GM12878 (cell line): Measurements from ENCODE around the gene ZNF546. TPM values are rescaled to one million over a fixed set of nuclear protein-coding genes. Genes with fewer than 3 reads are reported as not detected.

Source experiments
- CBFB ChIP-seq: IDR thresholded peaks from 2 replicates; pipeline ENCODE4 v1.6.1; 2016; ENCODE audit warnings: antibody characterized with exemption, low read depth
- CREB1 ChIP-seq: IDR thresholded peaks from 2 replicates; pipeline ENCODE4 v1.6.1; 2012; ENCODE audit warnings: low read depth, mild to moderate bottlenecking, inconsistent platforms
- EED ChIP-seq: sonication (generic); IDR thresholded peaks from 2 replicates; pipeline ENCODE4 v1.6.1; 2016; ENCODE audit warnings: antibody characterized with exemption, low read depth
- FOXM1 ChIP-seq: IDR thresholded peaks from 2 replicates; pipeline ENCODE4 v1.6.1; 2012; ENCODE audit warnings: low read depth, mild to moderate bottlenecking, inconsistent platforms, low read length, moderate library complexity
- KDM1A ChIP-seq: fragments of 200-600 bp; sonication (generic); IDR thresholded peaks from 2 replicates; pipeline ENCODE4 v1.6.1; 2016; ENCODE audit warnings: borderline replicate concordance
- LARP7 ChIP-seq: fragments of 450-650 bp; IDR thresholded peaks from 2 replicates; pipeline ENCODE4 v1.6.1; 2017; ENCODE audit warnings: mild to moderate bottlenecking
- MEF2B ChIP-seq: fragments of 450-650 bp; IDR thresholded peaks from 2 replicates; pipeline ENCODE4 v1.6.1; 2018; ENCODE audit warnings: mild to moderate bottlenecking, moderate library complexity; ENCODE audit not compliant: partially characterized antibody, poor library complexity, severe bottlenecking
- SRF ChIP-seq, 2 experiments: IDR thresholded peaks; 2 replicates each; pipeline ENCODE4 v1.6.1; 2011; ENCODE audit warnings: low read depth in 2 of 2, low read length in 2 of 2, mild to moderate bottlenecking in 1 of 2, moderate library complexity in 1 of 2
- TARDBP ChIP-seq: IDR thresholded peaks from 2 replicates; pipeline ENCODE4 v1.6.1; 2016; ENCODE audit warnings: borderline replicate concordance
- ZSCAN29 ChIP-seq: fragments of 450-650 bp; IDR thresholded peaks from 2 replicates; pipeline ENCODE4 v1.6.1; 2017; ENCODE audit warnings: mild to moderate bottlenecking, moderate library complexity
- polyA plus RNA-seq, 11 experiments: library from polyadenylated mRNA; depleted of rRNA in 4 of 11; unstranded in 6 of 11; stranded (reverse) in 5 of 11; fragments of >200 nt; fragmentation: Nextera tagmentation in 4 of 11; fragmentation: Illumina TruSeq in 1 of 11; extraction: Ambion mirVana in 4 of 11; extraction: Trizol in 1 of 11; gene quantifications; 1 replicate in 1 of 11; 2 replicates in 10 of 11; pipeline versions ENCODE4 v1.2.1 to v1.2.3, GENCODE V29; 2011 to 2016; ENCODE audit warnings: inconsistent platforms in 2 of 11, missing spikeins in 2 of 11, low read depth in 1 of 11
- total RNA-seq, 4 experiments: library from RNA; depleted of rRNA in 3 of 4; stranded (reverse); fragments of >200 nt in 3 of 4; fragmentation: Illumina TruSeq in 1 of 4; extraction: Trizol in 1 of 4; gene quantifications; 2 replicates each; pipeline versions ENCODE4 v1.2.1 to v1.2.3, GENCODE V29; 2013 to 2021
- TF ChIP-seq, protein P1 (sequence below): fragments of 450-650 bp; IDR thresholded peaks from 2 replicates; pipeline ENCODE4 v1.6.1; 2017; ENCODE audit warnings: mild to moderate bottlenecking, low read depth, inconsistent platforms; ENCODE audit not compliant: poor library complexity, severe bottlenecking
- TF ChIP-seq, protein P2 (sequence below): IDR thresholded peaks from 2 replicates; pipeline ENCODE4 v1.6.1; 2012; ENCODE audit warnings: mild to moderate bottlenecking, low read depth, low read length
- TF ChIP-seq, protein P3 (sequence below): fragments of 450-650 bp; IDR thresholded peaks from 2 replicates; pipeline ENCODE4 v1.6.1; 2017; ENCODE audit warnings: mild to moderate bottlenecking, moderate library complexity
- TF ChIP-seq, protein P4 (sequence below): IDR thresholded peaks from 2 replicates; pipeline ENCODE4 v1.6.1; 2012; ENCODE audit warnings: improper control_type of control experiment, low read depth, low read length; ENCODE audit not compliant: insufficient replicate concordance

The ZNF546 gene
- total and polyA plus RNA-seq, 10 of the 15 experiments (the other 5 are each of a cell fraction or from before 2014, with no cell fraction given): 0.88 to 4.1 (median 2.4) TPM

DNA sequence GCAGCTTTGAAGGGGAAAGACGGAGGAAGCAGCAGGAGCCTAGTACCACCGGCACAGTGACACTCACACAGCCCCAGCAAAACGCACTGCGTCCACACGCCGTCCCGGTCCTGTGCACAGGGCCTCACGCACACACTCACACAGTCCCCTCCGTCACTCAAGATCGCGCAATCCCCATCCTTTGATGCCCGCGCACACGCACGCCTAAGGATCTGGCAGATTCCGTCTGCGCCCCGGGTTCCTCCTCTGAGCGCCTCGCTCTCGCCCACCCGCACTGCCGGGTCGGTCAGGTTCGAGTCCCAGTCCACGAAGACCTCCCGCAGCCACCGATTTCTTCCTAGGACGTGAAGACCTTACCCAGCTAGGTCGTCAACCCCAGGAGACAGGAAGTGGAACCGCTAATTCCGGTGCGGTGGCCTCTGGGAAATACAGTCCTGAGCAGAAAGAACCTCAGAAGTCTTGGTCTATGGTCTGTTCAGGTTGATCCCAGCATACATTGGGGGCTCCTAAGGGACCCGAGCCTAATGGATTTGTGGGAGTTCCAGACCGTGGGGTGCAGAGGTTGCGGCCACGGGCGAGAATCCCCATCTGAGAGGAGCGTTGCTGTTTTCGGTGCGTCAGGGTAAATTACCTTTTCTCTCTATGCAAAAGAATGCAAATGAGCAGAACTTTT, 59.1 kb downstream of the ZNF546 start, which contains the start of gene ZNF780B (continued):
- TF ChIP-seq, protein P1, sequence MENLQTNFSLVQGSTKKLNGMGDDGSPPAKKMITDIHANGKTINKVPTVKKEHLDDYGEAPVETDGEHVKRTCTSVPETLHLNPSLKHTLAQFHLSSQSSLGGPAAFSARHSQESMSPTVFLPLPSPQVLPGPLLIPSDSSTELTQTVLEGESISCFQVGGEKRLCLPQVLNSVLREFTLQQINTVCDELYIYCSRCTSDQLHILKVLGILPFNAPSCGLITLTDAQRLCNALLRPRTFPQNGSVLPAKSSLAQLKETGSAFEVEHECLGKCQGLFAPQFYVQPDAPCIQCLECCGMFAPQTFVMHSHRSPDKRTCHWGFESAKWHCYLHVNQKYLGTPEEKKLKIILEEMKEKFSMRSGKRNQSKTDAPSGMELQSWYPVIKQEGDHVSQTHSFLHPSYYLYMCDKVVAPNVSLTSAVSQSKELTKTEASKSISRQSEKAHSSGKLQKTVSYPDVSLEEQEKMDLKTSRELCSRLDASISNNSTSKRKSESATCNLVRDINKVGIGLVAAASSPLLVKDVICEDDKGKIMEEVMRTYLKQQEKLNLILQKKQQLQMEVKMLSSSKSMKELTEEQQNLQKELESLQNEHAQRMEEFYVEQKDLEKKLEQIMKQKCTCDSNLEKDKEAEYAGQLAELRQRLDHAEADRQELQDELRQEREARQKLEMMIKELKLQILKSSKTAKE: peak; percentile 22
- TF ChIP-seq, protein P2, sequence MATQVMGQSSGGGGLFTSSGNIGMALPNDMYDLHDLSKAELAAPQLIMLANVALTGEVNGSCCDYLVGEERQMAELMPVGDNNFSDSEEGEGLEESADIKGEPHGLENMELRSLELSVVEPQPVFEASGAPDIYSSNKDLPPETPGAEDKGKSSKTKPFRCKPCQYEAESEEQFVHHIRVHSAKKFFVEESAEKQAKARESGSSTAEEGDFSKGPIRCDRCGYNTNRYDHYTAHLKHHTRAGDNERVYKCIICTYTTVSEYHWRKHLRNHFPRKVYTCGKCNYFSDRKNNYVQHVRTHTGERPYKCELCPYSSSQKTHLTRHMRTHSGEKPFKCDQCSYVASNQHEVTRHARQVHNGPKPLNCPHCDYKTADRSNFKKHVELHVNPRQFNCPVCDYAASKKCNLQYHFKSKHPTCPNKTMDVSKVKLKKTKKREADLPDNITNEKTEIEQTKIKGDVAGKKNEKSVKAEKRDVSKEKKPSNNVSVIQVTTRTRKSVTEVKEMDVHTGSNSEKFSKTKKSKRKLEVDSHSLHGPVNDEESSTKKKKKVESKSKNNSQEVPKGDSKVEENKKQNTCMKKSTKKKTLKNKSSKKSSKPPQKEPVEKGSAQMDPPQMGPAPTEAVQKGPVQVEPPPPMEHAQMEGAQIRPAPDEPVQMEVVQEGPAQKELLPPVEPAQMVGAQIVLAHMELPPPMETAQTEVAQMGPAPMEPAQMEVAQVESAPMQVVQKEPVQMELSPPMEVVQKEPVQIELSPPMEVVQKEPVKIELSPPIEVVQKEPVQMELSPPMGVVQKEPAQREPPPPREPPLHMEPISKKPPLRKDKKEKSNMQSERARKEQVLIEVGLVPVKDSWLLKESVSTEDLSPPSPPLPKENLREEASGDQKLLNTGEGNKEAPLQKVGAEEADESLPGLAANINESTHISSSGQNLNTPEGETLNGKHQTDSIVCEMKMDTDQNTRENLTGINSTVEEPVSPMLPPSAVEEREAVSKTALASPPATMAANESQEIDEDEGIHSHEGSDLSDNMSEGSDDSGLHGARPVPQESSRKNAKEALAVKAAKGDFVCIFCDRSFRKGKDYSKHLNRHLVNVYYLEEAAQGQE: no peak
- no peak for TF ChIP-seq EED
- 0 out of 2 replicates have a peak, but pooled peaks have one; percentile 22 for TF ChIP-seq CBFB
- no peak for TF ChIP-seq CREB1
- TF ChIP-seq, protein P3, sequence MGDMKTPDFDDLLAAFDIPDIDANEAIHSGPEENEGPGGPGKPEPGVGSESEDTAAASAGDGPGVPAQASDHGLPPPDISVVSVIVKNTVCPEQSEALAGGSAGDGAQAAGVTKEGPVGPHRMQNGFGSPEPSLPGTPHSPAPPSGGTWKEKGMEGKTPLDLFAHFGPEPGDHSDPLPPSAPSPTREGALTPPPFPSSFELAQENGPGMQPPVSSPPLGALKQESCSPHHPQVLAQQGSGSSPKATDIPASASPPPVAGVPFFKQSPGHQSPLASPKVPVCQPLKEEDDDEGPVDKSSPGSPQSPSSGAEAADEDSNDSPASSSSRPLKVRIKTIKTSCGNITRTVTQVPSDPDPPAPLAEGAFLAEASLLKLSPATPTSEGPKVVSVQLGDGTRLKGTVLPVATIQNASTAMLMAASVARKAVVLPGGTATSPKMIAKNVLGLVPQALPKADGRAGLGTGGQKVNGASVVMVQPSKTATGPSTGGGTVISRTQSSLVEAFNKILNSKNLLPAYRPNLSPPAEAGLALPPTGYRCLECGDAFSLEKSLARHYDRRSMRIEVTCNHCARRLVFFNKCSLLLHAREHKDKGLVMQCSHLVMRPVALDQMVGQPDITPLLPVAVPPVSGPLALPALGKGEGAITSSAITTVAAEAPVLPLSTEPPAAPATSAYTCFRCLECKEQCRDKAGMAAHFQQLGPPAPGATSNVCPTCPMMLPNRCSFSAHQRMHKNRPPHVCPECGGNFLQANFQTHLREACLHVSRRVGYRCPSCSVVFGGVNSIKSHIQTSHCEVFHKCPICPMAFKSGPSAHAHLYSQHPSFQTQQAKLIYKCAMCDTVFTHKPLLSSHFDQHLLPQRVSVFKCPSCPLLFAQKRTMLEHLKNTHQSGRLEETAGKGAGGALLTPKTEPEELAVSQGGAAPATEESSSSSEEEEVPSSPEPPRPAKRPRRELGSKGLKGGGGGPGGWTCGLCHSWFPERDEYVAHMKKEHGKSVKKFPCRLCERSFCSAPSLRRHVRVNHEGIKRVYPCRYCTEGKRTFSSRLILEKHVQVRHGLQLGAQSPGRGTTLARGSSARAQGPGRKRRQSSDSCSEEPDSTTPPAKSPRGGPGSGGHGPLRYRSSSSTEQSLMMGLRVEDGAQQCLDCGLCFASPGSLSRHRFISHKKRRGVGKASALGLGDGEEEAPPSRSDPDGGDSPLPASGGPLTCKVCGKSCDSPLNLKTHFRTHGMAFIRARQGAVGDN: peak; percentile 49; the same call in 1 of the 2 replicates
- no peak for TF ChIP-seq KDM1A
- TF ChIP-seq MEF2B: no peak
- no peak for TF ChIP-seq SRF (IDR thresholded peaks at IDR 0.05; ENCODE audit: low read depth in 2 of 2, low read length in 2 of 2)
- TF ChIP-seq, protein P4, sequence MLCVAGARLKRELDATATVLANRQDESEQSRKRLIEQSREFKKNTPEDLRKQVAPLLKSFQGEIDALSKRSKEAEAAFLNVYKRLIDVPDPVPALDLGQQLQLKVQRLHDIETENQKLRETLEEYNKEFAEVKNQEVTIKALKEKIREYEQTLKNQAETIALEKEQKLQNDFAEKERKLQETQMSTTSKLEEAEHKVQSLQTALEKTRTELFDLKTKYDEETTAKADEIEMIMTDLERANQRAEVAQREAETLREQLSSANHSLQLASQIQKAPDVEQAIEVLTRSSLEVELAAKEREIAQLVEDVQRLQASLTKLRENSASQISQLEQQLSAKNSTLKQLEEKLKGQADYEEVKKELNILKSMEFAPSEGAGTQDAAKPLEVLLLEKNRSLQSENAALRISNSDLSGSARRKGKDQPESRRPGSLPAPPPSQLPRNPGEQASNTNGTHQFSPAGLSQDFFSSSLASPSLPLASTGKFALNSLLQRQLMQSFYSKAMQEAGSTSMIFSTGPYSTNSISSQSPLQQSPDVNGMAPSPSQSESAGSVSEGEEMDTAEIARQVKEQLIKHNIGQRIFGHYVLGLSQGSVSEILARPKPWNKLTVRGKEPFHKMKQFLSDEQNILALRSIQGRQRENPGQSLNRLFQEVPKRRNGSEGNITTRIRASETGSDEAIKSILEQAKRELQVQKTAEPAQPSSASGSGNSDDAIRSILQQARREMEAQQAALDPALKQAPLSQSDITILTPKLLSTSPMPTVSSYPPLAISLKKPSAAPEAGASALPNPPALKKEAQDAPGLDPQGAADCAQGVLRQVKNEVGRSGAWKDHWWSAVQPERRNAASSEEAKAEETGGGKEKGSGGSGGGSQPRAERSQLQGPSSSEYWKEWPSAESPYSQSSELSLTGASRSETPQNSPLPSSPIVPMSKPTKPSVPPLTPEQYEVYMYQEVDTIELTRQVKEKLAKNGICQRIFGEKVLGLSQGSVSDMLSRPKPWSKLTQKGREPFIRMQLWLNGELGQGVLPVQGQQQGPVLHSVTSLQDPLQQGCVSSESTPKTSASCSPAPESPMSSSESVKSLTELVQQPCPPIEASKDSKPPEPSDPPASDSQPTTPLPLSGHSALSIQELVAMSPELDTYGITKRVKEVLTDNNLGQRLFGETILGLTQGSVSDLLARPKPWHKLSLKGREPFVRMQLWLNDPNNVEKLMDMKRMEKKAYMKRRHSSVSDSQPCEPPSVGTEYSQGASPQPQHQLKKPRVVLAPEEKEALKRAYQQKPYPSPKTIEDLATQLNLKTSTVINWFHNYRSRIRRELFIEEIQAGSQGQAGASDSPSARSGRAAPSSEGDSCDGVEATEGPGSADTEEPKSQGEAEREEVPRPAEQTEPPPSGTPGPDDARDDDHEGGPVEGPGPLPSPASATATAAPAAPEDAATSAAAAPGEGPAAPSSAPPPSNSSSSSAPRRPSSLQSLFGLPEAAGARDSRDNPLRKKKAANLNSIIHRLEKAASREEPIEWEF: no peak
- TF ChIP-seq FOXM1: no peak
- TF ChIP-seq LARP7: no peak; the same call in 1 of the 2 replicates
- no peak for TF ChIP-seq ZSCAN29
- no peak for TF ChIP-seq TARDBP
